H1 (cell line): ENCODE measurements around the gene TGFB3. TPM values are rescaled to one million over a fixed set of nuclear protein-coding genes. Genes with fewer than 3 reads are reported as not detected.

Source experiments
- CEBPB ChIP-seq: IDR thresholded peaks from 2 replicates; pipeline ENCODE4 v1.6.1; 2012; ENCODE audit warnings: low read depth, low read length
- polyA plus RNA-seq, 7 experiments: library from polyadenylated mRNA; depleted of rRNA in 3 of 7; stranded (reverse) in 5 of 7; unstranded in 2 of 7; fragments of >200 nt in 5 of 7; fragments of 200-250 nt in 2 of 7; gene quantifications; 1 replicate in 5 of 7; 2 replicates in 1 of 7; 4 replicates in 1 of 7; pipeline versions ENCODE4 v1.2.1 to v1.2.3, GENCODE V29; 2011 to 2013; ENCODE audit warnings: missing spikeins in 2 of 7, mixed read lengths in 2 of 7
- total RNA-seq: library from RNA; stranded (reverse); fragmentation: NEBNext Ultra II Directional; extraction: Animal tissue kit (Norgen Biotek cat#: 25700); gene quantifications from 2 replicates; pipeline ENCODE4 v1.2.1, GENCODE V29; 2021

The TGFB3 gene
- total and polyA plus RNA-seq, 2 of the 8 experiments (the other 6 are each of a cell fraction or from before 2014, with no cell fraction given), result 0.65 to 0.86 TPM

DNA sequence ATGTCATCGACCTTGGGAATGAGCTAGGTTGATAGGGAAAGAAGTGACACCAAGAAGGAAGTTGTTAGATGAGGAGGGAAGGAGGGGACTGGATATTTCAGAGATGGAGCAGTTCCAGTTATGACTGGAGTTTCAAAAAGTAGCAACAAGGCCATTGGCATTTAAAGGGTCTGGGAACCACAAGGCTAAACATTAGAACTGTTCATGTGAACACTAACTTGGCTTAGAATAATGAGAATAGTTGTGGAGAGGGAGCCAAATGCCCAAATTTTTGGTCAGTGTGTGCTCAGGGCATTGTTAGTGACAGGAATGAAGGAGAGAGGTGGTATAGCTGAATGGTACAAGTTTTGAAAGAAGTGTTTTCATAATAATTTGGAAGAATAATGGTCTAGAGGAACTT is 20.6 kb upstream of the TGFB3 start (continued):
- no peak for TF ChIP-seq CEBPB
